Lower leg skin (tissue), 4 donors: ENCODE measurements around the gene RBBP9. TPM values are rescaled to one million over a fixed set of nuclear protein-coding genes. Genes with fewer than 3 reads are reported as not detected.
"Not testable (repeated sequence)": the region's sequence is repeated elsewhere in the genome, so short reads cannot be mapped to it uniquely, and the experiment has no call there.

Source experiments
- DNase-seq, 2 donors: peaks; one replicate each; pipeline ENCODE4 v3.0.0-alpha.2; 2019; ENCODE audit warnings: low spot score in 2 of 2
- H3K4me3 ChIP-seq: fragments of 200-600 bp; sonication (generic); 2 replicates; pipeline ENCODE4 v1.5.1; 2017; ENCODE audit warnings: mild to moderate bottlenecking, low read depth; ENCODE audit not compliant: poor library complexity, severe bottlenecking
- CTCF ChIP-seq, 3 donors: fragments of 450-650 bp; IDR thresholded peaks; one replicate each; pipeline ENCODE4 v1.5.1; 2016; ENCODE audit warnings: antibody characterized with exemption in 3 of 3, mild to moderate bottlenecking in 3 of 3, moderate library complexity in 2 of 3
- POLR2A ChIP-seq, 2 donors: fragments of 450-650 bp; IDR thresholded peaks; one replicate each; pipeline ENCODE4 v1.6.1; 2016 to 2017; ENCODE audit warnings: antibody characterized with exemption in 2 of 2, mild to moderate bottlenecking in 1 of 2, moderate library complexity in 1 of 2
- WGBS, 2 donors: methylation state at CpG; one replicate each; pipeline ENCODE4 v1.1.5; 2018; 5-methylcytosine and 5-hydroxymethylcytosine counted together
- intact Hi-C: fragments of 100-400 bp; cut with DNase I; formaldehyde crosslinking; loops from one replicate; pipeline ENCODE4 v1.15.0; 2023; ENCODE audit warnings: low total_unique reads
- total RNA-seq, 4 donors: library from RNA; depleted of rRNA; stranded (reverse); fragments of >200 nt; gene quantifications; one replicate each; pipeline ENCODE4 v1.1.0, GENCODE V29; 2016

RBBP9 gene
- total RNA-seq, 4 donors from 2014 or later = 14.2 to 26.1 (median 19.4) TPM

- 94% methylated on average over 2 of the region's 2 CpGs for WGBS, 2 donors
- no peak overlapping the region for H3K4me3 ChIP-seq
- intact Hi-C loops = no loop called here
- no peak for TF ChIP-seq POLR2A (IDR thresholded peaks at IDR 0.05)
- no peak for TF ChIP-seq CTCF (IDR thresholded peaks at IDR 0.05)
- no peak for DNase-seq
Measured at GRCh38 chr20:18527339-18527738, 30.3 kb upstream of the RBBP9 start.

DNA sequence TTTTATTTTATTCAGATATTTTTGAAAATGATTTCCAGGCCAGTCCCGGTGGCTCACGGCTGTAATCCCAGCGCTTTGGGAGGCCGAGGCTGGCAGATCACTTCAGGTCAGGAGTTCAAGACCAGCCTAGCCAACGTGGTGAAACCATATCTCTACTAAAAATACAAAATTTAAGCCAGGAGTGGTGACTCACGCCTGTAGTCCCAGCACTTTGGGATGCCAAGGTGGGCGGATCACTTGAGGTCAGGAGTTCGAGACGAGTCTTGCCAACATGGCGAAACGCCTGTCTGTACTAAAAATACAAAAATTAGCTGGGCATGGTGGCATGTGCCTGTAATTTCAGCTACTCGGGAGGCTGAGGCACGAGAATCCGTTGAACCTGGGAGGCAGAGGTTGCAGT is 29.7 kb upstream of the RBBP9 start:
- DNase-seq, intact Hi-C loops, H3K4me3 ChIP-seq: not testable (repeated sequence)
- WGBS, 2 donors = 81 to 82% methylated on average over 14 of the region's 14 CpGs

DNA sequence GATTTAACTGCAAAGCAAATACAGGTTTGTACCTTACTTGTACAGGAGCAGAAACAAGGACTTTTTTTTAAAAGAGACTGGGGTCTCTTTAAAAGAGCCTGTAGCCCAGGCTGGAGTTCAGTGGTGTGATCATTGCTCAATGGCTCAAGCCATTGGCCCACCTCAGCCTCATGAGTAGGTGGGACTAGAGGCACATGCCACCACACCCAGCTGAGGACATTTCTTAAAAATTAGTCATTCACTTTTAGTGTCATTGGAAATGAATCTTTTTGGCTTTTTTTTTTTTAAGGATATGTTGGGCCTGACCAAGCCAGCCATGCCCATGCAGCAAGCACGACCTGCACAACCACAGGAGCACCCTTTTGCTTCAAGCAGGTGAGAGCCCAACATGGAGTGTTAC is 27.6 kb upstream of the RBBP9 start:
- no peak for TF ChIP-seq POLR2A (IDR thresholded peaks at IDR 0.05)
- TF ChIP-seq CTCF (IDR thresholded peaks at IDR 0.05) = no peak
- H3K4me3 ChIP-seq = no peak overlapping the region
- intact Hi-C loops = no loop called here
- DNase-seq = no peak
- WGBS, 2 donors = 80 to 87% methylated on average over 1 of the region's 1 CpG

- 93 to 94% methylated on average over 2 of the region's 2 CpGs for WGBS, 2 donors
- intact Hi-C loops = no loop called here
- H3K4me3 ChIP-seq = no peak overlapping the region
- DNase-seq = no peak
- TF ChIP-seq POLR2A (IDR thresholded peaks at IDR 0.05) (no peak), CTCF (IDR thresholded peaks at IDR 0.05) (no peak)
Measured at GRCh38 chr20:18523066-18523465, 26.0 kb upstream of the RBBP9 start.

GRCh38 chr20:18522066-18522465 is 25.0 kb upstream of the RBBP9 start:
- 92 to 95% methylated on average over 9 of the region's 9 CpGs for WGBS, 2 donors
- DNase-seq, H3K4me3 ChIP-seq, intact Hi-C loops: not testable (repeated sequence)

DNA sequence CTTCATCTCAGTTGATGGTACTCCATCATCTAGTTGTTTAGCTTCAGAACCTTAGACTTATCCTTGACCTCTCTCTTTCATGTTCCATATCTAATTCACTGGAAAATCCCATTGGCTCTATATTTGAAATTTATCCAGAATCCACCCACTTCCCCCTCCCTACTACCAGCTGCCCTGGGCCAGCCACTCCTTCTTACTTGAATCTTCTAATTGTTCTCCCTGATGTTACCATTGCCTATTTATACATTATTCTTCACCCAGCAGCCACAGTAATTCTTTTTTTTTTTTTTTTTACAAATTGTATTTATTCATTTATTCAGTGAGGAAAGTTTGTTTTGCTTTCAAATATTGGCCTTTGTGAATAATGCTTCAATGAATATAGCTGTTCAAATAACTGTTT is 18.9 kb upstream of the RBBP9 start:
- intact Hi-C loops = no loop called here
- TF ChIP-seq POLR2A (IDR thresholded peaks at IDR 0.05) (no peak), CTCF (IDR thresholded peaks at IDR 0.05) (no peak)
- H3K4me3 ChIP-seq = no peak overlapping the region
- DNase-seq = no peak

GRCh38 chr20:18514127-18514526 is 17.1 kb upstream of the RBBP9 start:
- no peak for TF ChIP-seq CTCF (IDR thresholded peaks at IDR 0.05)
- no peak for TF ChIP-seq POLR2A (IDR thresholded peaks at IDR 0.05)
- no peak overlapping the region for H3K4me3 ChIP-seq
- no peak for DNase-seq
- 83 to 92% methylated on average over 3 to 5 of the region's 5 CpGs for WGBS, 2 donors
- intact Hi-C loops = no loop called here
